WTC11 (cell line): ENCODE data around the gene ATP13A5. TPM values are rescaled to one million over a fixed set of nuclear protein-coding genes. Genes with fewer than 3 reads are reported as not detected.
A peak's percentile ranks its signal among the peaks of the same experiment; 100 is the strongest.

Source experiments
- ARID4B ChIP-seq: sonication (generic); formaldehyde crosslinking; IDR thresholded peaks from 2 replicates; pipeline ENCODE4 v1.8.0; 2023; ENCODE audit warnings: missing genetic modification reagents, mild to moderate bottlenecking, borderline replicate concordance
- CREM ChIP-seq: sonication (generic); formaldehyde crosslinking; IDR thresholded peaks from 2 replicates; pipeline ENCODE4 v1.8.1; 2022; ENCODE audit warnings: mild to moderate bottlenecking, missing genetic modification reagents, moderate library complexity
- FOXP1 ChIP-seq: sonication (generic); formaldehyde crosslinking; IDR thresholded peaks from 2 replicates; pipeline ENCODE4 v1.8.0; 2022; ENCODE audit warnings: missing genetic modification reagents, mild to moderate bottlenecking, moderate library complexity, borderline replicate concordance
- GABPB1 ChIP-seq: sonication (generic); formaldehyde crosslinking; IDR thresholded peaks from 2 replicates; pipeline ENCODE4 v1.8.1; 2023; ENCODE audit warnings: mild to moderate bottlenecking, missing genetic modification reagents
- GTF2I ChIP-seq: fragments of 250-450 bp; sonication (Bioruptor Pico); conservative IDR thresholded peaks from 2 replicates; pipeline ENCODE4 v1.4.0; 2021; ENCODE audit warnings: mild to moderate bottlenecking
- JUN ChIP-seq: sonication (generic); formaldehyde crosslinking; IDR thresholded peaks from 2 replicates; pipeline ENCODE4 v1.8.0; 2023; ENCODE audit warnings: mild to moderate bottlenecking, missing genetic modification reagents
- KAT7 ChIP-seq: sonication (generic); formaldehyde crosslinking; IDR thresholded peaks from 2 replicates; pipeline ENCODE4 v1.8.1; 2023; ENCODE audit warnings: missing genetic modification reagents, mild to moderate bottlenecking, borderline replicate concordance
- MYBL2 ChIP-seq: sonication (generic); formaldehyde crosslinking; IDR thresholded peaks from 2 replicates; pipeline ENCODE4 v1.8.1; 2023; ENCODE audit warnings: mild to moderate bottlenecking, moderate library complexity, missing genetic modification reagents
- NR2C2 ChIP-seq: sonication (generic); formaldehyde crosslinking; IDR thresholded peaks from 2 replicates; pipeline ENCODE4 v1.8.0; 2022; ENCODE audit warnings: mild to moderate bottlenecking, missing genetic modification reagents
- RELA ChIP-seq: sonication (generic); formaldehyde crosslinking; IDR thresholded peaks from 2 replicates; pipeline ENCODE4 v1.8.1; 2022; ENCODE audit warnings: missing genetic modification reagents, mild to moderate bottlenecking, borderline replicate concordance
- SMAD3 ChIP-seq: sonication (generic); formaldehyde crosslinking; IDR thresholded peaks from 2 replicates; pipeline ENCODE4 v1.8.0; 2022; ENCODE audit warnings: missing genetic modification reagents, mild to moderate bottlenecking, borderline replicate concordance
- TCF7 ChIP-seq: sonication (generic); formaldehyde crosslinking; IDR thresholded peaks from 2 replicates; pipeline ENCODE4 v1.8.0; 2022; ENCODE audit warnings: mild to moderate bottlenecking, low read depth, missing genetic modification reagents, moderate library complexity
- TEAD4 ChIP-seq: sonication (generic); formaldehyde crosslinking; IDR thresholded peaks from 2 replicates; pipeline ENCODE4 v1.8.0; 2022; ENCODE audit warnings: mild to moderate bottlenecking, missing genetic modification reagents
- TP53 ChIP-seq: sonication (generic); formaldehyde crosslinking; IDR thresholded peaks from 2 replicates; pipeline ENCODE4 v1.8.1; 2023; ENCODE audit warnings: mild to moderate bottlenecking, missing genetic modification reagents
- ZNF138 ChIP-seq: sonication (generic); formaldehyde crosslinking; conservative IDR thresholded peaks from 2 replicates; pipeline ENCODE4 v1.8.1; 2022; ENCODE audit warnings: mild to moderate bottlenecking, moderate library complexity, missing genetic modification reagents
- ZNF416 ChIP-seq: fragments of 250-450 bp; sonication (Bioruptor Pico); IDR thresholded peaks from 2 replicates; pipeline ENCODE4 v1.9.0; 2021; ENCODE audit warnings: mild to moderate bottlenecking, inconsistent platforms
- ZNF423 ChIP-seq: fragments of 250-450 bp; sonication (Bioruptor Pico); IDR thresholded peaks from 2 replicates; pipeline ENCODE4 v2.1.2; 2022; ENCODE audit warnings: mild to moderate bottlenecking, moderate library complexity
- ZSCAN18 ChIP-seq: fragments of 250-450 bp; sonication (Bioruptor Pico); IDR thresholded peaks from 2 replicates; pipeline ENCODE4 v2.1.2; 2022; ENCODE audit warnings: mild to moderate bottlenecking, moderate library complexity
- total RNA-seq: library from RNA; stranded (reverse); gene quantifications from 3 replicates; pipeline ENCODE4 v1.2.3, GENCODE V29; 2021
- TF ChIP-seq, protein P1 (sequence below): sonication (generic); formaldehyde crosslinking; conservative IDR thresholded peaks from 2 replicates; pipeline ENCODE4 v1.8.1; 2022; ENCODE audit warnings: mild to moderate bottlenecking, missing genetic modification reagents
- TF ChIP-seq, protein P2 (sequence below): sonication (generic); formaldehyde crosslinking; IDR thresholded peaks from 2 replicates; pipeline ENCODE4 v1.8.1; 2023; ENCODE audit warnings: mild to moderate bottlenecking, missing genetic modification reagents, moderate library complexity
- TF ChIP-seq, protein P3 (sequence below): fragments of 250-450 bp; sonication (Bioruptor Pico); IDR thresholded peaks from 2 replicates; pipeline ENCODE4 v1.9.0; 2021; ENCODE audit warnings: mild to moderate bottlenecking
- TF ChIP-seq, protein P4 (sequence below): sonication (generic); formaldehyde crosslinking; IDR thresholded peaks from 2 replicates; pipeline ENCODE4 v1.8.0; 2022; ENCODE audit warnings: mild to moderate bottlenecking, missing genetic modification reagents
- TF ChIP-seq, protein P5 (sequence below): sonication (generic); formaldehyde crosslinking; IDR thresholded peaks from 2 replicates; pipeline ENCODE4 v1.8.0; 2022; ENCODE audit warnings: mild to moderate bottlenecking, missing genetic modification reagents
- TF ChIP-seq, protein P6 (sequence below): sonication (generic); formaldehyde crosslinking; IDR thresholded peaks from 2 replicates; pipeline ENCODE4 v1.8.0; 2022; ENCODE audit warnings: mild to moderate bottlenecking, missing genetic modification reagents

Gene ATP13A5
- total RNA-seq, 1 experiment from 2014 or later, result not detected

GRCh38 chr3:193240850-193241706 lies 137.5 kb downstream of the ATP13A5 start, which contains the start of gene PLAAT1 (continued):
- TF ChIP-seq NR2C2 (CRISPR knock-in tag) (no peak), CREM (0 out of 2 replicates have a peak, but pooled peaks have one; percentile 46), FOXP1 (CRISPR knock-in tag) (peak; percentile 80; the same call in 1 of the 2 replicates), ZSCAN18 (CRISPR knock-in tag) (no peak), MYBL2 (CRISPR knock-in tag) (0 out of 2 replicates have a peak, but pooled peaks have one; percentile 51), KAT7 (CRISPR knock-in tag) (no peak), ZNF423 (no peak), RELA (CRISPR knock-in tag) (no peak), ZNF138 (no peak), TCF7 (CRISPR knock-in tag) (no peak; the same call in 1 of the 2 replicates), ZNF416 (CRISPR knock-in tag) (no peak), GTF2I (CRISPR knock-in tag) (no peak), TEAD4 (CRISPR knock-in tag) (no peak), TP53 (CRISPR knock-in tag) (no peak), GABPB1 (CRISPR knock-in tag) (no peak), ARID4B (no peak), JUN (no peak), SMAD3 (CRISPR knock-in tag) (no peak)
- TF ChIP-seq, protein P1, sequence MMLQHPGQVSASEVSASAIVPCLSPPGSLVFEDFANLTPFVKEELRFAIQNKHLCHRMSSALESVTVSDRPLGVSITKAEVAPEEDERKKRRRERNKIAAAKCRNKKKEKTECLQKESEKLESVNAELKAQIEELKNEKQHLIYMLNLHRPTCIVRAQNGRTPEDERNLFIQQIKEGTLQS (CRISPR knock-in tag), result no peak
- TF ChIP-seq, protein P2, sequence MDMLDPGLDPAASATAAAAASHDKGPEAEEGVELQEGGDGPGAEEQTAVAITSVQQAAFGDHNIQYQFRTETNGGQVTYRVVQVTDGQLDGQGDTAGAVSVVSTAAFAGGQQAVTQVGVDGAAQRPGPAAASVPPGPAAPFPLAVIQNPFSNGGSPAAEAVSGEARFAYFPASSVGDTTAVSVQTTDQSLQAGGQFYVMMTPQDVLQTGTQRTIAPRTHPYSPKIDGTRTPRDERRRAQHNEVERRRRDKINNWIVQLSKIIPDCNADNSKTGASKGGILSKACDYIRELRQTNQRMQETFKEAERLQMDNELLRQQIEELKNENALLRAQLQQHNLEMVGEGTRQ (CRISPR knock-in tag), result 0 out of 2 replicates have a peak, but pooled peaks have one; percentile 10
- TF ChIP-seq, protein P3, sequence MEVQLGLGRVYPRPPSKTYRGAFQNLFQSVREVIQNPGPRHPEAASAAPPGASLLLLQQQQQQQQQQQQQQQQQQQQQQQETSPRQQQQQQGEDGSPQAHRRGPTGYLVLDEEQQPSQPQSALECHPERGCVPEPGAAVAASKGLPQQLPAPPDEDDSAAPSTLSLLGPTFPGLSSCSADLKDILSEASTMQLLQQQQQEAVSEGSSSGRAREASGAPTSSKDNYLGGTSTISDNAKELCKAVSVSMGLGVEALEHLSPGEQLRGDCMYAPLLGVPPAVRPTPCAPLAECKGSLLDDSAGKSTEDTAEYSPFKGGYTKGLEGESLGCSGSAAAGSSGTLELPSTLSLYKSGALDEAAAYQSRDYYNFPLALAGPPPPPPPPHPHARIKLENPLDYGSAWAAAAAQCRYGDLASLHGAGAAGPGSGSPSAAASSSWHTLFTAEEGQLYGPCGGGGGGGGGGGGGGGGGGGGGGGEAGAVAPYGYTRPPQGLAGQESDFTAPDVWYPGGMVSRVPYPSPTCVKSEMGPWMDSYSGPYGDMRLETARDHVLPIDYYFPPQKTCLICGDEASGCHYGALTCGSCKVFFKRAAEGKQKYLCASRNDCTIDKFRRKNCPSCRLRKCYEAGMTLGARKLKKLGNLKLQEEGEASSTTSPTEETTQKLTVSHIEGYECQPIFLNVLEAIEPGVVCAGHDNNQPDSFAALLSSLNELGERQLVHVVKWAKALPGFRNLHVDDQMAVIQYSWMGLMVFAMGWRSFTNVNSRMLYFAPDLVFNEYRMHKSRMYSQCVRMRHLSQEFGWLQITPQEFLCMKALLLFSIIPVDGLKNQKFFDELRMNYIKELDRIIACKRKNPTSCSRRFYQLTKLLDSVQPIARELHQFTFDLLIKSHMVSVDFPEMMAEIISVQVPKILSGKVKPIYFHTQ, result no peak
- TF ChIP-seq, protein P4, sequence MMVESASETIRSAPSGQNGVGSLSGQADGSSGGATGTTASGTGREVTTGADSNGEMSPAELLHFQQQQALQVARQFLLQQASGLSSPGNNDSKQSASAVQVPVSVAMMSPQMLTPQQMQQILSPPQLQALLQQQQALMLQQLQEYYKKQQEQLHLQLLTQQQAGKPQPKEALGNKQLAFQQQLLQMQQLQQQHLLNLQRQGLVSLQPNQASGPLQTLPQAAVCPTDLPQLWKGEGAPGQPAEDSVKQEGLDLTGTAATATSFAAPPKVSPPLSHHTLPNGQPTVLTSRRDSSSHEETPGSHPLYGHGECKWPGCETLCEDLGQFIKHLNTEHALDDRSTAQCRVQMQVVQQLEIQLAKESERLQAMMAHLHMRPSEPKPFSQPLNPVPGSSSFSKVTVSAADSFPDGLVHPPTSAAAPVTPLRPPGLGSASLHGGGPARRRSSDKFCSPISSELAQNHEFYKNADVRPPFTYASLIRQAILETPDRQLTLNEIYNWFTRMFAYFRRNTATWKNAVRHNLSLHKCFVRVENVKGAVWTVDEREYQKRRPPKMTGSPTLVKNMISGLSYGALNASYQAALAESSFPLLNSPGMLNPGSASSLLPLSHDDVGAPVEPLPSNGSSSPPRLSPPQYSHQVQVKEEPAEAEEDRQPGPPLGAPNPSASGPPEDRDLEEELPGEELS (CRISPR knock-in tag), result peak; percentile 75; the same call in 1 of the 2 replicates
- TF ChIP-seq, protein P5, sequence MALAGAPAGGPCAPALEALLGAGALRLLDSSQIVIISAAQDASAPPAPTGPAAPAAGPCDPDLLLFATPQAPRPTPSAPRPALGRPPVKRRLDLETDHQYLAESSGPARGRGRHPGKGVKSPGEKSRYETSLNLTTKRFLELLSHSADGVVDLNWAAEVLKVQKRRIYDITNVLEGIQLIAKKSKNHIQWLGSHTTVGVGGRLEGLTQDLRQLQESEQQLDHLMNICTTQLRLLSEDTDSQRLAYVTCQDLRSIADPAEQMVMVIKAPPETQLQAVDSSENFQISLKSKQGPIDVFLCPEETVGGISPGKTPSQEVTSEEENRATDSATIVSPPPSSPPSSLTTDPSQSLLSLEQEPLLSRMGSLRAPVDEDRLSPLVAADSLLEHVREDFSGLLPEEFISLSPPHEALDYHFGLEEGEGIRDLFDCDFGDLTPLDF, result no peak
- TF ChIP-seq, protein P6, sequence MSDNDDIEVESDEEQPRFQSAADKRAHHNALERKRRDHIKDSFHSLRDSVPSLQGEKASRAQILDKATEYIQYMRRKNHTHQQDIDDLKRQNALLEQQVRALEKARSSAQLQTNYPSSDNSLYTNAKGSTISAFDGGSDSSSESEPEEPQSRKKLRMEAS (CRISPR knock-in tag), result peak; percentile 83
